ENCODE results near the gene FRMPD1. TPM values are rescaled to one million over a fixed set of nuclear protein-coding genes. Genes with fewer than 3 reads are reported as not detected.

The FRMPD1 gene
- total and polyA plus RNA-seq, 2 of the 13 experiments (the other 11 are each of a cell fraction or from before 2014, with no cell fraction given), result not detected

DNA sequence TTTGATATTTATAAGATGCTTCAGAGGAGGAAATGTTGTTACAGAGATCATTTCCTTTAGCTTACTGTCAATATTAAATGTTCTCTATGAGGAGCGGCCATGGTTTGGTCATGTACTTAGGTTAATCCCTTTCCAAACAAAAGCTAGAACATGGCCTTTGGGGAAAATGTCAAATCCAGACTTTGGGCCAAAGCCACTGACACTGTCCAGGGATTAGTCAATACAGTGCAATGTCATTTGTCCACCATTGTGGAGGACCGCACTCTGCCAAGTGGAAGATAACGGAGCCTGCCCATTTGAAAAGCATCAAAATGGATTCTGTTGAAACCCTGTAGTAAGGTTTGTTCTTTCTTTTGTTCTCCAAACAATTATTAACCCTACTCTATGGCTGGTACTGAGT lies 50.1 kb downstream of the FRMPD1 start (continued):
- no peak for TF ChIP-seq FOXP1 (IDR thresholded peaks at IDR 0.05)
- peak; percentile 39; the same call in 1 of the 2 replicates for TF ChIP-seq FOXP1 (CRISPR knock-in tag; IDR thresholded peaks at IDR 0.05)
- TF ChIP-seq GATAD2A (CRISPR knock-in tag; IDR thresholded peaks at IDR 0.05), result 0 out of 2 replicates have a peak, but pooled peaks have one; percentile 16
- TF ChIP-seq GABPA (IDR thresholded peaks at IDR 0.05; ENCODE audit: low read depth, low read length), result no peak
- peak; percentile 16; the same call in 1 of the 2 replicates for TF ChIP-seq GABPA (CRISPR knock-in tag; IDR thresholded peaks at IDR 0.05; ENCODE audit: low read depth)
- TF ChIP-seq SOX13 (IDR thresholded peaks at IDR 0.05), result no peak
- peak in 1 of 2 experiments; percentile 68; a peak in 2 of 4 replicates for TF ChIP-seq SOX13 (CRISPR knock-in tag; conservative IDR thresholded peaks at IDR 0.05 in 1 of 2, IDR thresholded peaks at IDR 0.05 in 1 of 2)
- TF ChIP-seq KLF15 (CRISPR knock-in tag; IDR thresholded peaks at IDR 0.05; ENCODE audit: borderline replicate concordance), result no peak
- TF ChIP-seq, protein P1, sequence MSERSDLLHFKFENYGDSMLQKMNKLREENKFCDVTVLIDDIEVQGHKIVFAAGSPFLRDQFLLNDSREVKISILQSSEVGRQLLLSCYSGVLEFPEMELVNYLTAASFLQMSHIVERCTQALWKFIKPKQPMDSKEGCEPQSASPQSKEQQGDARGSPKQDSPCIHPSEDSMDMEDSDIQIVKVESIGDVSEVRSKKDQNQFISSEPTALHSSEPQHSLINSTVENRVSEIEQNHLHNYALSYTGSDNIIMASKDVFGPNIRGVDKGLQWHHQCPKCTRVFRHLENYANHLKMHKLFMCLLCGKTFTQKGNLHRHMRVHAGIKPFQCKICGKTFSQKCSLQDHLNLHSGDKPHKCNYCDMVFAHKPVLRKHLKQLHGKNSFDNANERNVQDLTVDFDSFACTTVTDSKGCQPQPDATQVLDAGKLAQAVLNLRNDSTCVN (CRISPR knock-in tag; IDR thresholded peaks at IDR 0.05; ENCODE audit: borderline replicate concordance), result peak; percentile 36; the same call in 1 of the 2 replicates
- peak; percentile 51; the same call in 1 of the 2 replicates for TF ChIP-seq WIZ (CRISPR knock-in tag; IDR thresholded peaks at IDR 0.05)
- TF ChIP-seq NR2F2 (IDR thresholded peaks at IDR 0.05; ENCODE audit: borderline replicate concordance, low read depth), result peak; percentile 66; the same call in 1 of the 2 replicates
- peak; percentile 91 for TF ChIP-seq ZNF644 (CRISPR knock-in tag; IDR thresholded peaks at IDR 0.05; ENCODE audit: low read depth)
- peak; percentile 78 for TF ChIP-seq POGZ (CRISPR knock-in tag; IDR thresholded peaks at IDR 0.05)
- TF ChIP-seq ZMYM4 (CRISPR knock-in tag; IDR thresholded peaks at IDR 0.05), result peak; percentile 77
- TF ChIP-seq, protein P2, sequence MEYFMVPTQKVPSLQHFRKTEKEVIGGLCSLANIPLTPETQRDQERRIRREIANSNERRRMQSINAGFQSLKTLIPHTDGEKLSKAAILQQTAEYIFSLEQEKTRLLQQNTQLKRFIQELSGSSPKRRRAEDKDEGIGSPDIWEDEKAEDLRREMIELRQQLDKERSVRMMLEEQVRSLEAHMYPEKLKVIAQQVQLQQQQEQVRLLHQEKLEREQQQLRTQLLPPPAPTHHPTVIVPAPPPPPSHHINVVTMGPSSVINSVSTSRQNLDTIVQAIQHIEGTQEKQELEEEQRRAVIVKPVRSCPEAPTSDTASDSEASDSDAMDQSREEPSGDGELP (IDR thresholded peaks at IDR 0.05; ENCODE audit: borderline replicate concordance, low read depth), result no peak
- TF ChIP-seq, protein P3, sequence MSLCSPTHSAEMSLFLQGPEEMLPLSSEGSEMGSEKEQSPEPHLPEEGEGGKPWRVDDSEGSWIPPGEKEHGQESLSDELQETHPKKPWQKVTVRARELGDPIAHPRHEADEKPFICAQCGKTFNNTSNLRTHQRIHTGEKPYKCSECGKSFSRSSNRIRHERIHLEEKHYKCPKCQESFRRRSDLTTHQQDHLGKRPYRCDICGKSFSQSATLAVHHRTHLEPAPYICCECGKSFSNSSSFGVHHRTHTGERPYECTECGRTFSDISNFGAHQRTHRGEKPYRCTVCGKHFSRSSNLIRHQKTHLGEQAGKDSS (CRISPR knock-in tag; IDR thresholded peaks at IDR 0.05; ENCODE audit: borderline replicate concordance, low read depth), result no peak
- TF ChIP-seq NFRKB (IDR thresholded peaks at IDR 0.05), result no peak
- peak; percentile 63 for TF ChIP-seq PHF21A (CRISPR knock-in tag; IDR thresholded peaks at IDR 0.05)
- peak; percentile 100 for TF ChIP-seq PITX1 (CRISPR knock-in tag; IDR thresholded peaks at IDR 0.05)
- TF ChIP-seq SMYD3 (CRISPR knock-in tag; IDR thresholded peaks at IDR 0.05), result no peak
- peak; percentile 35; the same call in 1 of the 2 replicates for TF ChIP-seq IRF2 (CRISPR knock-in tag; IDR thresholded peaks at IDR 0.05)
- no peak for TF ChIP-seq ZKSCAN5 (CRISPR knock-in tag; IDR thresholded peaks at IDR 0.05)
- TF ChIP-seq GATA4 (IDR thresholded peaks at IDR 0.05; ENCODE audit: borderline replicate concordance, low read depth), result no peak
- peak; percentile 59; the same call in 1 of the 2 replicates for TF ChIP-seq HDAC2 (CRISPR knock-in tag; IDR thresholded peaks at IDR 0.05)
- TF ChIP-seq EHMT2 (IDR thresholded peaks at IDR 0.05; ENCODE audit: borderline replicate concordance, low read depth, low read length), result peak; percentile 76; the same call in 1 of the 2 replicates
- peak; percentile 46; the same call in 1 of the 2 replicates for TF ChIP-seq RCOR2 (CRISPR knock-in tag; IDR thresholded peaks at IDR 0.05)
- TF ChIP-seq PPARG (CRISPR knock-in tag; conservative IDR thresholded peaks at IDR 0.05), result peak; percentile 70
- TF ChIP-seq CEBPB (IDR thresholded peaks at IDR 0.05; ENCODE audit: borderline replicate concordance, low read depth, low read length), result peak; percentile 65; the same call in 1 of the 2 replicates
- peak; percentile 74 for TF ChIP-seq FOXA3 (CRISPR knock-in tag; IDR thresholded peaks at IDR 0.05)

Measured in HepG2 (cell line).